Epithelial cell of proximal tubule (primary cell): Measurements from ENCODE around the gene THSD7A. TPM values are rescaled to one million over a fixed set of nuclear protein-coding genes. Genes with fewer than 3 reads are reported as not detected.

ENCODE experiments used
- DNase-seq: peaks from one replicate; pipeline ENCODE4 v3.0.0-alpha.2; 2011; ENCODE audit warnings: low read depth
- H3K4me3 ChIP-seq: 2 replicates; pipeline ENCODE4 v1.5.1; 2011; ENCODE audit warnings: low read depth, mild to moderate bottlenecking, low read length
- total RNA-seq: library from RNA; depleted of rRNA; stranded (reverse); fragments of >200 nt; gene quantifications from 2 replicates; pipeline ENCODE4 v1.2.3, GENCODE V29; 2015
- TF ChIP-seq, protein P1 (sequence below): conservative IDR thresholded peaks from 2 replicates; pipeline ENCODE4 v1.5.1; 2012; ENCODE audit warnings: low read depth, mild to moderate bottlenecking, low read length

THSD7A gene
- total RNA-seq, 1 donor from 2014 or later = 2.0 TPM

DNA sequence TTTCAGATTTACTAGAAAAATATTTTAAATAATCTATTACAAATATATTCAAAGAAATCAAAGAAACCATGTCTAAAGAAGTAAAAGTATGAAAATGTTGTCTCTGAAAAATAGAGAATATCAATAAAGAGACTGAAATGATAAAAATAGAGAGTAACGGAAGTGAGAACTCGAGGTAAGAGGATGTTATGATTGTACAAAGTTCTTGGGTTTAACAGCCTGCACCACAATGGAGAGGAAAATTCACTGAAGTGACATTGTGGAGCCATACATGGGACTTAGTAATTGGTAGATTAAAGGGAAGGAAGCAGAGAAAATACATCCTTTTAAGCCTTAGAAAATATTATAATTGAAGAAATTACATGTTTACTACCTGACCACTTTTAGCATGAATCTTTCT is 77.9 kb downstream of the THSD7A start:
- H3K4me3 ChIP-seq = no peak overlapping the region
- TF ChIP-seq, protein P1, sequence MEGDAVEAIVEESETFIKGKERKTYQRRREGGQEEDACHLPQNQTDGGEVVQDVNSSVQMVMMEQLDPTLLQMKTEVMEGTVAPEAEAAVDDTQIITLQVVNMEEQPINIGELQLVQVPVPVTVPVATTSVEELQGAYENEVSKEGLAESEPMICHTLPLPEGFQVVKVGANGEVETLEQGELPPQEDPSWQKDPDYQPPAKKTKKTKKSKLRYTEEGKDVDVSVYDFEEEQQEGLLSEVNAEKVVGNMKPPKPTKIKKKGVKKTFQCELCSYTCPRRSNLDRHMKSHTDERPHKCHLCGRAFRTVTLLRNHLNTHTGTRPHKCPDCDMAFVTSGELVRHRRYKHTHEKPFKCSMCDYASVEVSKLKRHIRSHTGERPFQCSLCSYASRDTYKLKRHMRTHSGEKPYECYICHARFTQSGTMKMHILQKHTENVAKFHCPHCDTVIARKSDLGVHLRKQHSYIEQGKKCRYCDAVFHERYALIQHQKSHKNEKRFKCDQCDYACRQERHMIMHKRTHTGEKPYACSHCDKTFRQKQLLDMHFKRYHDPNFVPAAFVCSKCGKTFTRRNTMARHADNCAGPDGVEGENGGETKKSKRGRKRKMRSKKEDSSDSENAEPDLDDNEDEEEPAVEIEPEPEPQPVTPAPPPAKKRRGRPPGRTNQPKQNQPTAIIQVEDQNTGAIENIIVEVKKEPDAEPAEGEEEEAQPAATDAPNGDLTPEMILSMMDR = no peak
- no peak for DNase-seq

DNA sequence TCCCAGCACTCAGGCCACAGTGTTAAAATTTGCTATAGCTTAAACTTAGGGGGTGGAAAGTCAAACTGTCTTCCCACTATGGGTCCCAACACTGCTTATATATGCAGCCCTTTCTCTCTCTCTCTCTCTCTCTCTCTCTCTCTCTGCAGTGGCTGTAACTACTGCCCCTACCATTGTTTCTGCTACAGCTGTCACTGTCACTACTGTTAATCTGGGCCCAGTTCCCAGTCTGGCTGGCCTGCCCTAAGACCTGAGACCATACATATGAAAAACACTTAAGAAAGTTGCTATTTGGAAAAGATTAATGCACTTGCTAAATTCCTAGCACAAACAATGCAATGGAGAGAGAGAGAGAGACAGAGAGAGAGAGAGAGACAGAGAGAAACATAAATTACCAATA is 78.6 kb downstream of the THSD7A start:
- no peak overlapping the region for H3K4me3 ChIP-seq
- TF ChIP-seq, protein P1 = no peak
- DNase-seq = no peak

- DNase-seq = peak; percentile 12
- TF ChIP-seq, protein P1 = no peak
Observed at GRCh38 chr7:11751807-11752389, 80.1 kb downstream of the THSD7A start.

GRCh38 chr7:11751315-11751714 is 80.7 kb downstream of the THSD7A start:
- H3K4me3 ChIP-seq = no peak overlapping the region
- TF ChIP-seq, protein P1 = no peak
- no peak for DNase-seq

More at GRCh38 chr7:11751807-11752389, 80.1 kb downstream of the THSD7A start:
- H3K4me3 ChIP-seq = no peak overlapping the region

- DNase-seq = no peak
- TF ChIP-seq, protein P1 = no peak
Observed at GRCh38 chr7:11750191-11750590, 81.8 kb downstream of the THSD7A start.

DNA sequence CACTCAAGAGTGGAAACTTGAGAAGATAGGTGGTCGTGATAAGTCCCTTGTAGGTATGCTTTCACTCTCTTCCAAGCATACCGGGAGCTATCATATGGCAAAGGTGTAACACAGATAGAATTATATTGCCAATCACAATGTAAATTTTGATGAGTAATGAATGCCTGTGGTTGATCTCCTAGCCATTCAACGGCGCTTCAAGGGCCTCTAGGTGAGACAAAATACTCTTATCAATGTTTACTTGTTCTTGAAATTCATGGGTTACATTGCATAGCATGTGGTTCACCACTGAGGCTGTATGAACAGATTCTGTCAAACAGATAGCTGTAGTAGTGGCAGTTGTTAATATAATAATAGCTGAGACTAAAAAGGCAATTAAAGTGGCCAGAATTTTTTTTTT is 82.4 kb downstream of the THSD7A start:
- no peak for DNase-seq
- TF ChIP-seq, protein P1 = no peak

More at GRCh38 chr7:11750191-11750590, 81.8 kb downstream of the THSD7A start:
- no peak overlapping the region for H3K4me3 ChIP-seq

GRCh38 chr7:11748884-11749283 is 83.1 kb downstream of the THSD7A start:
- DNase-seq = no peak
- TF ChIP-seq, protein P1 = peak; percentile 24
- H3K4me3 ChIP-seq = no peak overlapping the region

More for the DNA sequence above, 82.4 kb downstream of the THSD7A start:
- no peak overlapping the region for H3K4me3 ChIP-seq
